ENCODE measurements around the gene RAB31. TPM values are rescaled to one million over a fixed set of nuclear protein-coding genes. Genes with fewer than 3 reads are reported as not detected.
A peak's percentile ranks its signal among the peaks of the same experiment; 100 is the strongest.

The RAB31 gene
- total and polyA plus RNA-seq, 2 of the 13 experiments (the other 11 are each of a cell fraction or from before 2014, with no cell fraction given), result 1.1 to 1.7 TPM

DNA sequence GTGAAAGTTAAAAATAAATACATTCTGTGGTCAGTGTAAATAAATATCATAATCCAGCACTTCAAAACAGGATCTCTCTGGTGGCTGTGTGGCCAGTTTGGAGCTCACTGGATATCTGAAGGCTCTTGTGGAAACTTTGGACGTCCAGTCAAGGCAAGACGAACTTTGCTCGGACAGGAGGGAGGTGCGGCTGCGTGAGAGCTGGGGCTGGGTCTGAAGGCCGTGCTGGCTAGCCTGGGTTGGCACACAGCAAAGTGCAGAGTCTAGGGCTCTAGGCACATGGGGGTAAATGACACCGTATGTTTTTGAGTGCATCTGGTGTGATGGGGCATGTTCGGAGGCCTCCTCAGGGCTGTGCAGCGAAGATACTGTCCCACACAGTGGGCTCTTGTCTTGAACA is 98.8 kb downstream of the RAB31 start (continued):
- TF ChIP-seq, protein P1, sequence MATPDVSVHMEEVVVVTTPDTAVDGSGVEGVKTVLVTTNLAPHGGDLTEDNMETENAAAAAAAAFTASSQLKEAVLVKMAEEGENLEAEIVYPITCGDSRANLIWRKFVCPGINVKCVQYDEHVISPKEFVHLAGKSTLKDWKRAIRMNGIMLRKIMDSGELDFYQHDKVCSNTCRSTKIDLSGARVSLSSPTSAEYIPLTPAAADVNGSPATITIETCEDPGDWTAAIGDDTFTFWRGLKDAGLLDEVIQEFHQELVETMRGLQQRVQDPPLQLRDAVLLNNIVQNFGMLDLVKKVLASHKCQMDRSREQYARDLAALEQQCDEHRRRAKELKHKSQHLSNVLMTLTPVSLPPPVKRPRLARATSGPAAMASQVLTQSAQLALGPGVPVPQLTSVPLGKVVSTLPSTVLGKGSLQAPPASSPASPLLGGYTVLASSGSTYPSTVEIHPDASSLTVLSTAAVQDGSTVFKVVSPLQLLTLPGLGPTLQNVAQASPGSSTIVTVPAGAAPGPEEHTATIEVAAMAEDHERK (CRISPR knock-in tag; IDR thresholded peaks at IDR 0.05; ENCODE audit: low read depth), result no peak
- TF ChIP-seq, protein P2, sequence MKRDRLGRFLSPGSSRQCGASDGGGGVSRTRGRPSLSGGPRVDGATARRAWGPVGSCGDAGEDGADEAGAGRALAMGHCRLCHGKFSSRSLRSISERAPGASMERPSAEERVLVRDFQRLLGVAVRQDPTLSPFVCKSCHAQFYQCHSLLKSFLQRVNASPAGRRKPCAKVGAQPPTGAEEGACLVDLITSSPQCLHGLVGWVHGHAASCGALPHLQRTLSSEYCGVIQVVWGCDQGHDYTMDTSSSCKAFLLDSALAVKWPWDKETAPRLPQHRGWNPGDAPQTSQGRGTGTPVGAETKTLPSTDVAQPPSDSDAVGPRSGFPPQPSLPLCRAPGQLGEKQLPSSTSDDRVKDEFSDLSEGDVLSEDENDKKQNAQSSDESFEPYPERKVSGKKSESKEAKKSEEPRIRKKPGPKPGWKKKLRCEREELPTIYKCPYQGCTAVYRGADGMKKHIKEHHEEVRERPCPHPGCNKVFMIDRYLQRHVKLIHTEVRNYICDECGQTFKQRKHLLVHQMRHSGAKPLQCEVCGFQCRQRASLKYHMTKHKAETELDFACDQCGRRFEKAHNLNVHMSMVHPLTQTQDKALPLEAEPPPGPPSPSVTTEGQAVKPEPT (CRISPR knock-in tag; IDR thresholded peaks at IDR 0.05; ENCODE audit: low read depth), result no peak
- TF ChIP-seq, protein P3, sequence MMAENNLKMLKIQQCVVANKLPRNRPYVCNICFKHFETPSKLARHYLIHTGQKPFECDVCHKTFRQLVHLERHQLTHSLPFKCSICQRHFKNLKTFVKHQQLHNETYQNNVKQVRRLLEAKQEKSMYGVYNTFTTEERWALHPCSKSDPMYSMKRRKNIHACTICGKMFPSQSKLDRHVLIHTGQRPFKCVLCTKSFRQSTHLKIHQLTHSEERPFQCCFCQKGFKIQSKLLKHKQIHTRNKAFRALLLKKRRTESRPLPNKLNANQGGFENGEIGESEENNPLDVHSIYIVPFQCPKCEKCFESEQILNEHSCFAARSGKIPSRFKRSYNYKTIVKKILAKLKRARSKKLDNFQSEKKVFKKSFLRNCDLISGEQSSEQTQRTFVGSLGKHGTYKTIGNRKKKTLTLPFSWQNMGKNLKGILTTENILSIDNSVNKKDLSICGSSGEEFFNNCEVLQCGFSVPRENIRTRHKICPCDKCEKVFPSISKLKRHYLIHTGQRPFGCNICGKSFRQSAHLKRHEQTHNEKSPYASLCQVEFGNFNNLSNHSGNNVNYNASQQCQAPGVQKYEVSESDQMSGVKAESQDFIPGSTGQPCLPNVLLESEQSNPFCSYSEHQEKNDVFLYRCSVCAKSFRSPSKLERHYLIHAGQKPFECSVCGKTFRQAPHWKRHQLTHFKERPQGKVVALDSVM (CRISPR knock-in tag; IDR thresholded peaks at IDR 0.05), result no peak
- TF ChIP-seq GLI4 (CRISPR knock-in tag; IDR thresholded peaks at IDR 0.05; ENCODE audit: borderline replicate concordance), result no peak
- no peak for TF ChIP-seq ZNF724P (CRISPR knock-in tag; IDR thresholded peaks at IDR 0.05; ENCODE audit: borderline replicate concordance)
- no peak for TF ChIP-seq ZNF382 (CRISPR knock-in tag; IDR thresholded peaks at IDR 0.05; ENCODE audit: borderline replicate concordance)
- TF ChIP-seq ZNF205 (CRISPR knock-in tag; IDR thresholded peaks at IDR 0.05), result 0 out of 2 replicates have a peak, but pooled peaks have one; percentile 26
- no peak for TF ChIP-seq ZNF430 (CRISPR knock-in tag; IDR thresholded peaks at IDR 0.05)
- no peak for TF ChIP-seq DNMT1 (CRISPR knock-in tag; IDR thresholded peaks at IDR 0.05)
- TF ChIP-seq, protein P4, sequence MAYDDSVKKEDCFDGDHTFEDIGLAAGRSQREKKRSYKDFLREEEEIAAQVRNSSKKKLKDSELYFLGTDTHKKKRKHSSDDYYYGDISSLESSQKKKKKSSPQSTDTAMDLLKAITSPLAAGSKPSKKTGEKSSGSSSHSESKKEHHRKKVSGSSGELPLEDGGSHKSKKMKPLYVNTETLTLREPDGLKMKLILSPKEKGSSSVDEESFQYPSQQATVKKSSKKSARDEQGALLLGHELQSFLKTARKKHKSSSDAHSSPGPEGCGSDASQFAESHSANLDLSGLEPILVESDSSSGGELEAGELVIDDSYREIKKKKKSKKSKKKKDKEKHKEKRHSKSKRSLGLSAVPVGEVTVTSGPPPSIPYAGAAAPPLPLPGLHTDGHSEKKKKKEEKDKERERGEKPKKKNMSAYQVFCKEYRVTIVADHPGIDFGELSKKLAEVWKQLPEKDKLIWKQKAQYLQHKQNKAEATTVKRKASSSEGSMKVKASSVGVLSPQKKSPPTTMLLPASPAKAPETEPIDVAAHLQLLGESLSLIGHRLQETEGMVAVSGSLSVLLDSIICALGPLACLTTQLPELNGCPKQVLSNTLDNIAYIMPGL (CRISPR knock-in tag; IDR thresholded peaks at IDR 0.05; ENCODE audit: borderline replicate concordance in 1 of 2, low read depth in 1 of 2), result no peak; a peak in 1 of 4 replicates
- TF ChIP-seq, protein P5, sequence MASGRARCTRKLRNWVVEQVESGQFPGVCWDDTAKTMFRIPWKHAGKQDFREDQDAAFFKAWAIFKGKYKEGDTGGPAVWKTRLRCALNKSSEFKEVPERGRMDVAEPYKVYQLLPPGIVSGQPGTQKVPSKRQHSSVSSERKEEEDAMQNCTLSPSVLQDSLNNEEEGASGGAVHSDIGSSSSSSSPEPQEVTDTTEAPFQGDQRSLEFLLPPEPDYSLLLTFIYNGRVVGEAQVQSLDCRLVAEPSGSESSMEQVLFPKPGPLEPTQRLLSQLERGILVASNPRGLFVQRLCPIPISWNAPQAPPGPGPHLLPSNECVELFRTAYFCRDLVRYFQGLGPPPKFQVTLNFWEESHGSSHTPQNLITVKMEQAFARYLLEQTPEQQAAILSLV (CRISPR knock-in tag; IDR thresholded peaks at IDR 0.05; ENCODE audit: borderline replicate concordance), result no peak
- 0 out of 2 replicates have a peak, but pooled peaks have one; percentile 15 for TF ChIP-seq TP53 (CRISPR knock-in tag; conservative IDR thresholded peaks at IDR 0.05)
- TF ChIP-seq FOXC1 (CRISPR knock-in tag; IDR thresholded peaks at IDR 0.05; ENCODE audit: borderline replicate concordance), result no peak
- no peak for TF ChIP-seq SMAD1 (CRISPR knock-in tag; IDR thresholded peaks at IDR 0.05; ENCODE audit: borderline replicate concordance, low read depth)
- no peak for TF ChIP-seq PCBP1 (IDR thresholded peaks at IDR 0.05; ENCODE audit: borderline replicate concordance, low read depth, low read length)
- TF ChIP-seq FIP1L1 (IDR thresholded peaks at IDR 0.05; ENCODE audit: borderline replicate concordance, insufficient read depth, low read depth, low read length), result no peak
- TF ChIP-seq, protein P6, sequence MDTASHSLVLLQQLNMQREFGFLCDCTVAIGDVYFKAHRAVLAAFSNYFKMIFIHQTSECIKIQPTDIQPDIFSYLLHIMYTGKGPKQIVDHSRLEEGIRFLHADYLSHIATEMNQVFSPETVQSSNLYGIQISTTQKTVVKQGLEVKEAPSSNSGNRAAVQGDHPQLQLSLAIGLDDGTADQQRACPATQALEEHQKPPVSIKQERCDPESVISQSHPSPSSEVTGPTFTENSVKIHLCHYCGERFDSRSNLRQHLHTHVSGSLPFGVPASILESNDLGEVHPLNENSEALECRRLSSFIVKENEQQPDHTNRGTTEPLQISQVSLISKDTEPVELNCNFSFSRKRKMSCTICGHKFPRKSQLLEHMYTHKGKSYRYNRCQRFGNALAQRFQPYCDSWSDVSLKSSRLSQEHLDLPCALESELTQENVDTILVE (CRISPR knock-in tag; IDR thresholded peaks at IDR 0.05), result no peak
- no peak for TF ChIP-seq ZIK1 (CRISPR knock-in tag; IDR thresholded peaks at IDR 0.05; ENCODE audit: borderline replicate concordance, low read depth)
- peak; percentile 55; the same call in 1 of the 2 replicates for TF ChIP-seq MYC (CRISPR knock-in tag; IDR thresholded peaks at IDR 0.05; ENCODE audit: borderline replicate concordance)
